ENCODE results near the gene ARHGEF3. TPM values are rescaled to one million over a fixed set of nuclear protein-coding genes. Genes with fewer than 3 reads are reported as not detected.

Gene ARHGEF3, protein sequence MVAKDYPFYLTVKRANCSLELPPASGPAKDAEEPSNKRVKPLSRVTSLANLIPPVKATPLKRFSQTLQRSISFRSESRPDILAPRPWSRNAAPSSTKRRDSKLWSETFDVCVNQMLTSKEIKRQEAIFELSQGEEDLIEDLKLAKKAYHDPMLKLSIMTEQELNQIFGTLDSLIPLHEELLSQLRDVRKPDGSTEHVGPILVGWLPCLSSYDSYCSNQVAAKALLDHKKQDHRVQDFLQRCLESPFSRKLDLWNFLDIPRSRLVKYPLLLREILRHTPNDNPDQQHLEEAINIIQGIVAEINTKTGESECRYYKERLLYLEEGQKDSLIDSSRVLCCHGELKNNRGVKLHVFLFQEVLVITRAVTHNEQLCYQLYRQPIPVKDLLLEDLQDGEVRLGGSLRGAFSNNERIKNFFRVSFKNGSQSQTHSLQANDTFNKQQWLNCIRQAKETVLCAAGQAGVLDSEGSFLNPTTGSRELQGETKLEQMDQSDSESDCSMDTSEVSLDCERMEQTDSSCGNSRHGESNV
- 12.0 and 36.7 TPM in 2 replicates for total RNA-seq

GRCh38 chr3:56801662-56802377 lies at the start of gene ARHGEF3:
Gene ARHGEF3, minus strand, starts transcription at chr3:56801949. Its CDS starts 151 bp downstream, at chr3:56801798.
- DNase-seq (ENCODE audit: low read depth): peak; percentile 50

- no peak for DNase-seq (ENCODE audit: low read depth)
These were observed 47.9 kb upstream of the ARHGEF3 start for GRCh38 chr3:56849698-56850097.

DNA sequence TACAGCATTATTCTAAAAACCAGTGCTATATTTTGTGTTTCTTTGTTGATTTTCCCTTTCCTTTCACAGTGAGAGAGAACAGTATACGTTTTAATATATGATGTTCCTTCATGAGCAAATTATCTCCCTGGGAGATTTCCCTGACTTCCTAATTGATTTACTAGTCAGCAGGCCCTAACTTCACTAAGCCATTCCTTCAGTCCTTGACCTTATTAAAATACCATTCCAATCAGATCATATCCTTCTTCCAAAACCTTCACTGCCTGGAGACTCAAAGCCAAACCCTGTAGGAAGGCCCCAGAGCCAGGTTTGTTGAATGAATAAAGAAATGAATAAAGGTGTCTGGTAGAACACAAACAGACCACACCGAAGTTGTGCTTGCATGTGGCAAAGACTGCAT lies 43.8 kb upstream of the ARHGEF3 start:
- no peak for DNase-seq (ENCODE audit: low read depth)

DNA sequence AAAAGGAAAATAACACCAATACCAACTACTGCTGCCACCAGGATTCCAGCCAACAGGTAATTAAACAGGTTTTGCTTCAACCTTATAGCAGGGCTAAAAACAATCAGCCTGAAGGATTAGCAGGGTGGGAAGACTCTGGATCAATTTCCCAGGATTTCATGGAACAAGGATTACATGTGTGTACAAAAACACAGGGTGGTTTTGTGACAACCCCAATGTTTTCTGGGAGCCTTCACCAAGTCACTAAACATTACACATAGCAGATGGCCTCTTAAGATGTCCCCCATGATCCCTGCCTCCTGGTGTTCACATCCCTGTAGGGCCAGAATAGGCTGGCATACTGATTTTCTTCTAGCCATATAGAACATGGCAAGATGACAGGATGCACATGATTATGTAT lies 42.8 kb upstream of the ARHGEF3 start:
- no peak for DNase-seq (ENCODE audit: low read depth)

DNA sequence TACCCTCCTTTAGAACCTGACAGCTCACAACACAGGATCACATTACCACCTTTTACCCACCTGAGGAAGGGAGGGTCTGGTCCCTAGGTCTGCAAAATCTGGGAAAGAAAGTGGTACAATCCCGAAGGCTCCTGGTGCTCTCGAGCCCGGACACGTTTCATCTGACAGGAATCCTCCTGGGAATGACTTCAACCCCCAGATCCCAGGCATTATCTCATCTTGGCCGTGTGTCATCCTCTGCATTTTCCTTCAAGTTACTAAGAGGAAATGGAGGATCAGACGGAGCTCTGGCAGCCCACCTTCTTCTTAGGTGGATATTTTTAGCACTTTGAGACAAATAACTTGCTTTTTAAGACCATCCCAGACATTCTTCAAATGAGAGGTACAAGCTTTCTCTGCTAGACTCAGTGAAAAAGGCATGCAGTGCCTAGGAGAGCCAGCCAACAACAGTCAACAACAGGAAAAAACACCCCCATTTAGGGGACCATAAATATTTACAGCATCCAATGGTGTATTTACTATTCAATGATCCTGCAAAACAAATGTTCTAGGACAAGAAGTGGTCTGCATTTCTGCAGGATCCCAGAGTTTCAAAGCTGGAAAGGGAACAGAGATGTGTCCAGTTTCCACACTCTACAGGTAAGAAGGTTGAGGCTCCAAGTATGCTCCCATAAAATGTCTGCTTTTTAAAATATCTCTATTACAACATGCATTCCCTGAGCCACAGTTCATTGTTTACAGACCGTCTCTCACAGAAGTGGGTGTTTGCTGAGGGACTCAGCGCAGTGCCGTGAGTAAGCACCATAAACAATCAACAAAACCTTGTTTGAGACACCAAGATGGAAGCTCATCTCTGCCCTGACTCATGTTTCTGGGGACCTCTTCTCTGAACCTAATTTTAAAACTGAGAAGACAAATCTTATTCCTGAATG lies 38.3 kb upstream of the ARHGEF3 start:
- no peak for DNase-seq (ENCODE audit: low read depth)

DNA sequence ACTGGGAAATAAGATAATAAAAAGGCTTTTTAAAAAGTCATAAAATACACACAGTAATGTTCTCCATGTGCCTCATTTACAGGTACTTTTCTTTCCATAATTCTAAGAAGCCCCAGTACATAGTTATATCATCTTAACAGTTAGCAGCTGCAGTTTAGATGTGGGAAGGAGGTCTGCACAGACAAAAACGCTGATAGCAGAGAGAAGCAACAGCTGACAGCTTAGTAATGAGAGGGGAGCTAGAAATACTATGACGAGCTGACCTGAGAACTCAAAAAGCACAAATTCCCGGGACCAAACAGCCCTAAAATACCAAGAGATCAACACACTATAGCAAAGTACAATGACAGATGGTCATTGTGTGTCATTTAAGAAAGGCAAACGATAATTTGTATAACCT lies 36.7 kb upstream of the ARHGEF3 start:
- no peak for DNase-seq (ENCODE audit: low read depth)

DNA sequence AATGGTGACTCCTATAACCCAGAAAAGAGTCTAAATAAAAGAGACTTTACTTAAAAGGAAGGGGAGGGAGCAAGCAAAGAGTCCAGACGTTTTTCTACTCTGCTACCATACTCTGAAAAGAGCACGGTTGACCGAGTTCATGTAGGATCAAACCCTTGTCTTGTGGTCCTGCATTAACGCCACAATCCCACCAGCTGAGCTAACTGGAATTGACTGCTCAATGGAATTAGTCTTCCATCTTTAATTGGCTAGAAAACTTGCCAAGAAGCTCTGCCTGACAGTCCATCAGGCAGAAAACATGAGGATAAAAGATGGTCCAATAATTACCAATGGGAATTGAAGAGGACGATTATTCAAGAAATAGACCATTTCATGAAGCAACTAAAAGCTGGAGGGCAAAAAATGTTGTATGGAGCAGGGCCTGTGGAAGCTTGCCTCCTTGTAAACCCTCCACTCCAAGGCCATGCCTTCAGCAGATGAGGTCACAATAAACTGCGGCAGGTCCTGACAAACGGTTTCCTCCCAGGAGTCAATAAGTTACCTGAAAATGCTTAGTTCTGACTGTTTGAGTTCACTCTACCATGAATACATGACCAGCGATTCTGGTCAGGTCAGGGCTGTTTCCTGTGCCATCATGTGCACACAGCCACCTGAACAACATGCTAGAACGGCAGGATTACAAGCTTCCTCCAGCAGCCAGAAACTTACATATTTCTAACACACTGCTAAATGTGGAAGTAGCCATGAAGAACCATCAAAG lies 35.6 kb upstream of the ARHGEF3 start:
- peak; percentile 94 for DNase-seq (ENCODE audit: low read depth)

DNA sequence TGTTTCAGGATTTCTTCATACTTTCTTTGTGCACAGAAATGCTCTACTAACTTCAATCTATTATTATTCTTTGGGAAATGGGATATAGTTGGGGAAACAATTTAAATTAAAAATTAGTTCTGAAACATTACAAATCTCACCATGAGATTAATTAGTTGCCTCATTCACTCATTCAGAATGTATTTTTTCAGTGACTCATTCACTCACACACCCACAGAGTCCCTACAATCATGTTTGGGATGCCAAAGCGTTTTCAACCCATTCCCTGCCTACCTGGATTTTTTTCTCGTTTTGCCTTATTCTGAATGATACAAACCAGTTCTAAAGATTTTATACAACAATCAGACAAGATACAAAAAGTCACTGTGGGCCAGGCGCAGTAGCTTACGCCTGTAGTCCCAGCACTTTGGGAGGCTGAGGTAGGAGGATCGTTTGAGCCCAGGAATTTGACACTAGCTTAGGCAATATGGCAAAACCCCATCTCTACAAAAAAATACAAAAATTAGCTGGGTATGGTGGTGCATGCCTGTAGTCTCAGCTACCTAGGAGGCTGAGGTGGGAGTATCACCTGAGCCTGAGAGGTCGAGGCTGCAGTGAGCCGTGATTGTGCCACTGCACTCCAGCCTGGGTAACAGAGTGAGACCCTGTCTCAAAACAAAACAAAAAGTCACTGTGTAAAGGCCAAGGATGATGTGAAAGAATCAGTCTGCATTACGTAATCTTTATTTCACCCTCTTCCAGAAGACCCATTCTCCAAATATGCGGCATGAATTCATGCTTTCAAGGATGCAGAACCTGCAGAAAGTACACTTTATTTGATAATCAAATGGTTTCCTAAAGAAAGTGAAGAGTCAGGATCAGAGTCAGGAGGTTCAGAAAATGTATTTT lies 34.8 kb upstream of the ARHGEF3 start:
- peak; percentile 78 for DNase-seq (ENCODE audit: low read depth)

- peak; percentile 57 for DNase-seq (ENCODE audit: low read depth)
These were observed 34.0 kb upstream of the ARHGEF3 start for GRCh38 chr3:56835650-56836227.

DNA sequence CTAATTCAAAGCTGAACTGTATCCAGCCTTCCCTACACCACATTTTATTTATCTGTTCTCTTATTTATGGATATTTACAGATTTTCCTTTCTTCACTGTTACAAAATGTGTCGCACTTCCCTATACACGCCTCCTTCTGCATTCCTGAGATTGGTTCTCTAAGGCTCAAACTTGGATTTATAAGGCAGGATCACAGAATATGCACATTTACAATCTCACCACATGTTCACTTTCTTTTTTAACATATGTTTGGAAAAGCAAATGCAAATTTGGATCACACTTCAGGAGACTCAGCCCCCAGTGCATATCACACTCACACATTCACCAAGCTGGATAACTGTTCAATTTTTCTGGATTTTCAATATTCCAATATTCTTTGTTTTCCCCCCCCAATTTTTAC lies 31.8 kb upstream of the ARHGEF3 start:
- DNase-seq (ENCODE audit: low read depth): no peak

DNA sequence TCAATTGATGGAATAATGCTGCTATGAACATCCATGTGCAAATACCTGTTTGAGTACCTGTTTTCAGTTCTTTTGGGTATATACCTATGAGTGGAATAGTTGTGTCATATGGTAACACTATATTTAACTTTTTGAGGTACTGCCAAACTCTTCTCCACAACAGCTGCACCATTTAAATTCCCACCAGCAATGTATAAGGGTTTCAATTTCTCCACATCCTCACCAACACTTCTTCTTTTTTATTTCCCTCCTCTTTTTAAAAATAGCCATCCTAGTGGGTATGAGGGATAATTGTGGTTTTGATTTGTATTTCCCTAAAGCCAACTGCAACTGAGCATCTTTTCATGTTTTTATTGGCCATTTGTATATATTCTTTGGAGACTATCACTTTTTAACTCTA lies 31.3 kb upstream of the ARHGEF3 start:
- no peak for DNase-seq (ENCODE audit: low read depth)

DNA sequence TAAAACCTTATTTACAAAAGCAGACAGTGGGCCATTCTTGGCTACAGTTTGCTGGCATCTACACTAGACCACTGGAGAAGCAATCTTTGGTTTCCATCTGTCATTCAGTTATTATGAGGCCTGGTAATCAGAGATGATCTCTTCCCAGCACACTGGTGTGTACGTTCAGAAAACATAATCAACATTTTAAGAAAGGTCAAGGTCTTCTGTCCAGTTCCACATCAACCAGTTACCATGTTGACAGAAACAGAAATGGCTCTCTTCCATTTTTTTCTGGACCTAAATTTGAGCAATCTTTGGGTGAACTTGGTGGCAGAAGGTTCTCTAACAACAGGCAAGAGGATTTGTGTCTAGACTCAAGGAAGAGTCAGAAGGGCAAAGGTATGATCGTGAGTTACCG lies 29.8 kb upstream of the ARHGEF3 start:
- no peak for DNase-seq (ENCODE audit: low read depth)

- no peak for DNase-seq (ENCODE audit: low read depth)
These were observed 29.1 kb upstream of the ARHGEF3 start for GRCh38 chr3:56830884-56831283.

- DNase-seq (ENCODE audit: low read depth): no peak
These were observed 27.8 kb upstream of the ARHGEF3 start for GRCh38 chr3:56829533-56829932.

DNA sequence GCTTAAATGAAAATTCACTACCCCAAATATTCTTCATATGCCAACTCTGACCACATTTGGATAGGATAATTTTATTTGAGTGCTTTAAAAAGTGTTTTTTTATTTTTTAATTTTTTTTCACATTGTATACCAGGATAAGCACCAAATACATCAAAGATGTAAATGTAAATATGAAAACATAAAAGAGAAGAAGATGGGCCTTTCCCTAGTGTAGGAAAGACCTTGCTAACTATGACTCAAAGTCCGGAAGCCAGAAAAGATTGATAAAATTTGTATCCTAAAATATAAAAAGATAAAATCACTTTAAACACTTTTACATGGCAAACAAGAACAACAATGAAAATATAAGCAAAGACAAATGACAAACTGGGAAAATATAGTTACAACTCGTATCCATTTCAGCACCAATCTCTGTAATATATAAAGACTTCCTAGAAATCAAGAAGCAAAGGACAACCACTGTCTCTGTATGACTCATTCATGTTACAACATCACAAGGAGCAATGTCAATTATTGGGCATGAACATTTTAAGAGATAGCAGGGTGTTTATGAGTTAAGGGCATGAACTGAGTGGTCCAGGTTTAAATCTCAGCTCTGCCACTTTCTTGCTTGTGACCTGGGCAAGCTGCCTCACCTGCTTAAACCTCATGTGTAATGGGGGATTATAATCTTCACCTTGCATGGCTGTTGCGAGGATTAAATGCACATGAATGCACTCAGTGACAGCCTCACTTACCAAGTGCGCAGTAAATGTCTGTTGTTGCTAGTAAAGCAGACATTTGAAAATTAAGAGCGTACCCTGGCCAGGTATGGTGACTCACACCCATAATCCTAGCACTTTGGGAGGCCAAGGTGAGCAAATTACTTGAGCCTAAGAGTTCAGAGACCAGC lies 25.3 kb upstream of the ARHGEF3 start:
- DNase-seq (ENCODE audit: low read depth): peak; percentile 67

DNA sequence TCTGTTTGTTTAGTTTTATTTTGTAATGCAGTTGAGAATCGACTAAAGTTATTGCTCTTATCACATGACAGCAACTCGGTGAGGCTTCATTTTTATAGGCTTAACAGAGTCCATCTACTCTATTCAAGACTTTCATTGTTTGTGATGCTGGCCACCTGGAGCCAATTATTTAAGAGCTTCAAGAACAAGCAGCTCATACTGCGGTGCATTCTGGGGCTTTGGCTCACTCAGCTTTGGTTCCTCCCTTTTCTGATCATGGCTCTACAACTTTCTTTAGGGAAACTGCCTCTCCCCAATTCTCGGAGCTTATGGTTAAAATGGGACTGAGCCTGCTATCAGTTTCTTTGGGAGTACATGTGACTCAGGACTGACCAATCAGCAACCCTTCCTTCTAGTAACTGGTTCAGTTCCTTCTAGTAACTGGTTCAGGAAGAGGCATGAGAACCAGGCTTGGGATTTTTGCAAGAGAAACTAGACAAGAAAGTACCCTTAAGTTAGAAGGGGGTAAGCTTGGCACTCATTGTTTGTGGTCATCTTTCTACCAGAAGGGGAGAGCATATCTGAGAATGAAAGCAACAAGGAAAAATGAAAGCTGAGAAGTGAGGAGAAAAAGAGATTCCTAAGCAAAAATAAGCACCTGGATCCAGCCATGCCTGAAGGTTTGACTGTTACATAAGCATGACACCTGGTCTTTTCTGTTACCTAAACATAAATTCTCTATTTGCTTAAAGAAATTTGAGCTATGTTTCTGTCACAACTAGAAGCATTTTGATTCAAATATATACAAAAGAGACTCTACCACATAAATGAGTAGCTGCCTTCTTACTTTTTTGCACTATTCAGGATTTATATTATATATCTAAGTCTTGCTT lies 24.1 kb upstream of the ARHGEF3 start:
- no peak for DNase-seq (ENCODE audit: low read depth)

DNA sequence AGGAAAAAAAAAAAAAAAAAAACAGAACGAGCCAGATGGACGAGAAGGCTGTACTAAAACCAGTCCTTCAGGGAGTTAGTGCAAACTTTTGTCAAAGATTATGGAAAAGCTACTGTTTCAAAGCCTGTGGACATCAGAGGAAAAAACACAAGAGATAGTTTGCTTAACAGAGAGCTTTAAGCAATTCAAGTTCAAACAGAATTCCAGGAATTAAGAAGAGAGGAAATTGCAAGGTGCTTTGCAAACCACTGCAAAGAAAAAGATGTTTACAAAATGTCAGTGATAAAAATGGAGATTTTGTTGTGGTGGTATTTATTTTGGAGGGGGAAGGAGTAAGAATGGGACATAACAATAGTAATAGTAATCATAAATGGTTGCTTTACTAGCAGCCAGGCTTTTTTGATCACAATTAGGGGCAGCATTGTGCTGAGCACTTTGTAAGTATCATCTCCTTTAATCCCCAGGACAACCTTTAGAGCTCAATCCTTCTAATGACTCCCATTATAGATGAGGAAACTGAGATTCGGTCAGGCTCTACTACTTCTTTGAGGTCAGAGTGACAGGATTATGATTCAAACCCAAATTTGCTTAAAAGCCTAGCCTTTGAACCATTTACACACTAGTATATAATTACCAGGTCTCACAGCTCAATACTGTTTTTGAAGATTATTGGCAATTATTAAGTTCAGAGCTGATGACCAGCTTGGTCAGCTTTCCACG lies 22.4 kb upstream of the ARHGEF3 start:
- no peak for DNase-seq (ENCODE audit: low read depth)
